NCI-H446 (cell line): ENCODE results near the gene CACNG5.
"Not testable (repeated sequence)": the region's sequence is repeated elsewhere in the genome, so short reads cannot be mapped to it uniquely, and the experiment has no call there.

ENCODE experiments used
- DNase-seq, 2 experiments: peaks; one replicate each; lab custom pipeline; 2025; lab: John Stamatoyannopoulos, UW

The CACNG5 gene

DNA sequence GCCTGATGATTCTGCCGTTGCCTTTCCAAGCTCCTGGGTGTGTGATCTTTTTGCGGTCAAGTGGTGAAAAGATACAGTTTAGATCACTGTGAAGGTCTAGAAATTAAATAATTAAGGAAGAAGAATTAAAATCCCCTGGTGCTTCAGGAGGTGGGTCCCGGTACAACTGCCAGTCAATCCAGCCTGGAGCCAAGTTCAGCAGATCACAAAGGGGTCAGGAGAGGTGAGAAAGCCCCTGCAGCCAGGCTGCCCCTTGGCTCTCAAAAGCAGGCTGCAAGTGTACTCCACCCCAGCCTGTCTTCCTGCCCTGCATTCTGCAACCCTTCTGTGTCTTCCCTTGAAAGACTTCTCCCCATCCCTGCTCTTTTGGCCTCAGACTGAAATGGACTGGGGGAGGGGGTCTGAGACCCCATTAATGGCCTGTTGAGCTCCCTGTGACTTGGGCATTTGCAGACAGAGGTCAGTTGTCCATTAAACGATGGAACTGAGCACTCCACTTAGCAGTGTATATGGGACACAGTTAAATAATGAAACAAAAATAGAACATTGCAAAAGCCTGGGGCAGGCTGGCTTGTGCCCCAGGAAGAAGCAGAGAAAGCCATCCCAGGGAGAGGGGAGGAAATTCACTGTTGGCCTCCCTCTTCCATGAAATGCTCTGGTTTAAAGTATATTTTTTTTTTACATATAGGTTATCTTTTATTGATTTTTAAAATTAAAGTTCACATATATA is 15.1 kb downstream of the CACNG5 start:
- DNase-seq: no peak

DNA sequence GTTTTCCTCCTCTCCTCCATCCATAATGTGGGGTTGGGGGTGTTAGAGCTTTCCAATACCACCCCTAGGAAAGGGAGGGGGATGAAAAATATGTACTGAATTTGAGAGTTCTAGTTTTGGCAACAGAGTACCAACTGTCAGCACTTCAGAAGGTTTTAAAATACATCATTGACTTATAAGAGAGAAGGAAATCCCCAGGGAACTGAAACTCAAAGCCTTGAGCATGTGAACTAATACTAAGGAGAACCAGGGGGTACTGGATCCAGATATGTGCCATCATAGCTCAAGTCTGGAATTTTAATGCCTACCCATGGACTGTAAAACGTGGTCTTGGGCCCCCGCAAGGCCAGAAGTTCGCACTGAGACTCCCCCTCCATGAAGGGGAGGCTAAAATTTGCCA is 15.8 kb downstream of the CACNG5 start:
- DNase-seq: no peak

DNA sequence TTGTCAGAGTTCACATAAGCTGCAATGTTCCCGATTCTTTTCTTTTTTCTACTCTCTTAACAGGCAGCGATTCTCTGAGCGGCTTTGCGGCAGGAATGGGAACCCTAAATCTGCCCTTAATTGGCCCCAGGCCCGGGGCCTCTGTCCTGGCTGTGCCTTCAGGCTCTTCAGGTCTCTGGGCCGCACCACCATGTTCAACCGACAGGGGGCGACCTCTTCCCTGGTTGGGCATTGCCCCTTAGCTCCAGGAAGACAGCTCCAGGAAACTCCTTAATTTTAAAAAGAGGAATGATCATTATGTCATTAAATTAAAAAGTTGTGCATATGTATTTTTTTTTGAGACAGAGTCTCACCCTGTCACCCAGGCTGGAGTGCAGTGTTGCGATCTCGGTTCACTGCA is 20.3 kb downstream of the CACNG5 start:
- DNase-seq: no peak

DNA sequence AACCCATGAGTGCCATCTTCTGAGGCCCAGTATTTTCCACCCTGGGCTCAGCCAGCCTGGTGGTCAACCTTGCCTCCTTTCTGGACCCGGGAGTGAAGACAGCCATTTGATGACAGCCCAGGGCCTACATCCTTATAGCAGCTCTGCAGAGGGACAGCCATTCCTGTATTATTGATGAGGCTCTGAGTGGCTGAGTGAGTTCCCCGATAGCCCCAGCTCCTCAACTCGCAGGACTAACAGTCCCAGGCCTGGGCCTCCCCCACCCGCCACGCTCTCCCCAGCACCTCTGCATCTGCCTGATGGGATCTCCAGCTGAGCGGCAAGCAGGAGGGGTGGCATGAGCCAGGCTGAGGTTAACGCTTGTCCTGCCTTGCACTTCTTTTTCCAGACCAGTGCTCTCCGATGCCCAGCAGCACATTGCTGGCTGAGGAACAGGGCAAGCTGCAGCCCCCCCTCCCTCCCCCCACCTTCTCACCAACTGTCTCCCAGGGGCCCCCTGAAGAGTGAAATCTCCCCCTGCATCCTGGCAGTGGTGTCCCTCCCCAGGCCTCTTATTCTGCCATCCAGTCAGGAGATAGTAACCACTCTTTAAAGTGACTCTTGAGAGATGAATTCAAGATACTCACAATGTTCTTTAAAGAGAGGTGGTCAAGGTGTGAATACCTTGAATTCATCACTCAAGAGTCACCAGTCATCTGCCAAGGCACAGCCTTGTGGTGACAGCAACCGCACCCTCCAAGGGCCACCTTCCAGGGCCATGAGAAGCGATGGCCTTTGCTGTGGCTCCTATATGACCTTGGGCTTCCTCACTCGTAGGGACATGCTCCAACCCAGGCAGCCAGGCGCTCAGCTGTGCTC is 23.5 kb downstream of the CACNG5 start:
- DNase-seq: no peak

DNA sequence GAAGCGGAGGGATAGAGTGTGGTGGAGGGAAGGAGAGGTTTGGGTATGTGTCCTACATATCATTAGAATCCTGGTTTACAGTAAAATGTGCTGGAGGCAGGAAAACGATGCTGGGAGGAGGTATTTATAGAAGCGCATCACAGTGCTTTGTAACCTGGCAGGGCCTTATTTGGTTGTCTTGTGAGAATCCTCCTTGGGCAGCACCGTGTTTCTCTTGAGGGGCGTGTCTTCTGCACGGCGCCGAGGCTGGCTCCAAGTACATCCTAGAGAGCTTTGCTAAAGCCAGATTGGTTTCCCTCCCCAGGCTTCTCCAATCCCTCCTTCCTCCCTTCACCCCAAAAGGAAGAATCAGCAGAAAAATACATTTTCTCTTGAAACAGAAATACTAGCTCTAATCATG is 24.4 kb downstream of the CACNG5 start:
- no peak for DNase-seq

DNA sequence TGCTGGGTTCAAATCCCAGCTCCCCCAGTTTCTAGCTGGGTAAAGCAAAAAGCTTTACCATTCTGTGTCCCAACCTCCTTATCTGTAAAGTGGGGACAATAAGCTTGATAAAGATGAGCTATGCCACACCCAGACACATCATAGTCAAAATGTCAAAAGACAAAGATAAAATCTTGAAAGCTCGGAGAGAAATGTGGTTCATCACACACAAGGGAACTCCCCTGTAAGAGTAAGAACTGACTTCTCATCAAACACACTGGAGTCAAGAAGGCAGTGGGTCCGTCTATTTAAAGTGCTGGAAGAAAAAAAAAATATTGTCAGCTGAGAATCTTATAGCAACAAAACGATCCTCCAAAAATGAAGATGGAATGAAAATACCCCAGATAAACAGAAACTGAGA is 25.3 kb downstream of the CACNG5 start:
- DNase-seq: no peak

DNA sequence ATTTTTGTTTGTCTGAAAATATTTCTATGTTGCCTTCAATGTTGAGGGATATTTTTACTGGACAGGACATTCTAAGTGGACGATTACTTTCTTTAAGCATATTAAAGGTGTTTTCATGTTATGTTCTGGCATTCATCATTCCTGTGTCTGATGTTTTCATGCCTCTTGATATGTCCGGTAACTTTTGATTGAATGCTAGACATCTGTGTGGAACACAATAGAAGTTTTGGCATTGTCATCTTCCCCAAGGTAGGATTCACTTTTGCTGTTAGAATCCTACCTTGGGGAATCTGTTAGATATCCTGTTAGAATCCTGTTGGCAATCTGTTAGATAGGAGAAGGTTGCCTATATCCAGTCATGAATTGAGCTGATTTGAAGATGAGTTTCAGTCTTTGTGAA is 28.9 kb downstream of the CACNG5 start:
- no peak for DNase-seq

DNA sequence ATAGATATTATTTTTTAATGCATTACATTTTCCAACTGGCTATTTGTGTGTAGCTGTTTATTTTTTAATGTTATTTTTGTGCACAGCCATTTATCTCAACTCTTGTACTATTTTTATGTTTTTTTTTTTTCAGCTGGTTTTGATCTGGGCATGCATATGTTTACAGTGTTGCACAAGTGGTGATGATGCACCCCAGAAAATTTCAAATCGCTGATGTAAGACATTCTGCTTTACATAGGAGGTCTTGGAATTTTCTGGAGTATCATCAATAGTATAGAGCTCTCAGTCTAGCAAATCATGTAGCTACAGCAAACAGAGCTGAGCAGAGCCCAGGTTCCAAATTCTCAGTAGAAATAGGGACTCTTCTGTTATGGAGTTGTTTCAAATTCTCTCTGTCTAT is 30.2 kb downstream of the CACNG5 start:
- no peak for DNase-seq

DNA sequence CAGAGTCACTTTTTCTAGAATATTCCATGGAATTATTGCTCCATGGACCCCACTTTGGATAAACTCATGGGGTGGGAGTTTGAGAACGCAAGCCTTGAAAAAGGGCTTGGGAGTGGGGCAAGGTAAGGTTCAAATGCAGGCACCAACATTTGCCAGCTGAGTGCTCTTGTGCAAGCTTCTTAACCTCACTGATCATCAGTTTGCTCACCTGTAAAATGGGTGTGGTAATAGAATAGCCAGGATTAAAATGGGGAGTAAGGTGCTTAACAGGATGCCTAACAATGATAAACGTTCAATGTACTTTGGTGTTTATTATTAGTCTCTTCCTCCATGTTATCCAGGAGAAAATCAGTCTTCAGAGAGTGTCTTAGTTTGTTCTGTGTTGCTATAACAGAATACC is 39.0 kb downstream of the CACNG5 start:
- DNase-seq: no peak

DNA sequence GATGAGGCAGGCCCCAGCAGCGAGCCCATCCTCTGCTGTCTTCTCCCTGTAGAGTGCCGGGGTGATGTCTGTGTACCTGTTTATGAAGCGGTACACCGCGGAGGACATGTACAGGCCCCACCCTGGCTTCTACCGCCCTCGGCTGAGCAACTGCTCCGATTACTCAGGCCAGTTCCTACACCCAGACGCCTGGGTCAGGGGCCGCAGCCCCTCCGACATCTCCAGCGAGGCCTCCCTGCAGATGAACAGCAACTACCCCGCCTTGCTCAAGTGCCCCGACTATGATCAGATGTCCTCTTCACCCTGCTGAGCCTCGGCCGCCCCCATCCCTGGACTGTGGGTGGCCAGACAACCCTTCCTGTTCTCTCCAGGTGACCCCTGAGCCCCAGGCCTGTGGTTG is 50.0 kb downstream of the CACNG5 start:
- no peak for DNase-seq

DNA sequence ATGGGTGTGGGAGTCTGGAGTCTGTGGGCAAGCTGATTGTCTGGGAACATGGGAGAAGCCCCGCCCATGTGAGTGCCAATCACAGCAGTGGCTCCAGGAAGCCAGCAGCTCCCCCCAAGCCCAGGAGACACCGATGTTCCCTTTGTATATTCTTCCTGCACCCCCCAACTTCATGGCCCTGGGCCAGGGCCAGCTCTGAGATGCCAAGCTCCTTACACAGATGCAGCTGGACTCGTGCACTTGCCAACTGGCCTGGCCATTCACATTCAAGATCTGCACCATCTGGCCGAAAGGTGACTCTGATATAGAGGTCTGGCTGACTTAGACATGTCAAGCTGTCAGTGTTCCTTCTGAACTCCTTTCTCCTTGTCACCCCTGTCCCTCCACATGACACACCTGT is 50.5 kb downstream of the CACNG5 start:
- peak in 1 of 2 experiments; percentile 61 for DNase-seq

DNA sequence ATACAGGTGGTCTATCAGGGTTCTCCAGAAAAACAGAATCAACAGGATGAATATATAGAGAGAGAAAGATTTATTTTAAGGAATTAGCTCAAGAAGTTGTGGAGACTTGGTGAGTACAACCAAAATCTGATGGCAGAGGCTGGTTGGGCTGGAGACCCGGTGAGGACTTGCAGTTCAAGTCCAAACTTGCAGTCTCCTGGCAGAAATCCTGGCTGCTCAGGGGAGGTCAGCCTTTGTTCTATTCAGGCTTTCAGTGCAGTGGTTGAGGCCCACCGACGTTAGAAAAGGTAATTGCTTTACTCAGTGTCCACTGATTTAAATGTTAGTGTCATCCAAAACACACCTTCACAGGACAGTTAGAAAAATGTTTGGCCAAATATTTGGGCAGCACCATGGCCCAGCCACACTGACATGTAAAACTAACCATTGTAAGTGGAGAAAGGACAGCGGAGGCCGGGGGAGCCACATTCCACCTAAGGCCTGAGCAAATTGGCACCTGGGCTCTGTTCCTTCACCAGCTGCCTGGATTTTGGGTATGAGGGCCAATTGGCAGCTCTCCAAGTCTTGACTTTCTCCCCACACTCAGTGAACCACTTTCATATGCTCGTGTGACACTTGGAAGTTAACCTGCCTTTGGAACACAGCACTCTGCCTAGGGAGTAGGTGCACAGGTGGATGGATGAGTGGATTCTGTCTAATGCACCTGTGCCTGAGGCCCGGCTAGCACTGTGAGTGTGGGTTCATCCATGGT is 54.7 kb downstream of the CACNG5 start:
- DNase-seq: no peak

DNA sequence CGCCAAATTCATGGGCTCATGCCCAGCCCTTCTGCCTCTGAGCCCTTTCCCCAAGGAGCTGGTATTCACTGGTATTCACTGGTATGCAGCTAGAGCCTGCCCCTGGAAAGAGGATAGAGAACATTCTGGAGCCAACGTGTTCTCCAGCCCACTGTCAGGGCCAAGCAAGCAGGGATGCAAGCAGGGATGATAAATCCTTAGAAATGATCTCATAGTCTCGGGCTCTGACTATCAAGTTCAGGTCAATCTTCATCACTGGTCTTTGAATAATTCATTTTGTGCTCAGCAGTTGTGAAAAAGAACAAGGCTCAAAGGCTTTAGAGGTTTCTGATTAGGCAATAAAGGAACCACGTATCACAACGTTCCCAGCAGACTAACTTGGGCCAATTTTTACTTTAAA is 57.3 kb downstream of the CACNG5 start:
- no peak for DNase-seq

DNA sequence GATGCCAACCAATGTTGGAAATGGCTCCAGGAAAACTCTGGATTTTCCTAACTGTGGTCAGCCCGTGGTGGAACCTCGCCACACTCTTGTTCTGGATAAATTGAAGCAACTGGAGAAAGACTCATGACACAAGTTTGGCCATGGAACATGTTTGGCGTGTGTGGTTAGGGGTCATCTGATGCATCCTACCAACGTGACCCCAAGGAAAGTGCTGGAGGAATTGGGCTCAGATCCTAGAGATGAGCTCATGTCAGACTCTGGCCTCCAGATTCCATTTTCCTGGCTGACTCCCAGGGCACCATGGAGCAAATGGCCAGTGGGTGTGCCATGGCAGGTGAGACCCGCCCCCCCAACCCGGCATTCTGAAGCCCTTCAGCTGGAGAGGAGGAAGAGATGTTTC is 58.5 kb downstream of the CACNG5 start:
- no peak for DNase-seq

DNA sequence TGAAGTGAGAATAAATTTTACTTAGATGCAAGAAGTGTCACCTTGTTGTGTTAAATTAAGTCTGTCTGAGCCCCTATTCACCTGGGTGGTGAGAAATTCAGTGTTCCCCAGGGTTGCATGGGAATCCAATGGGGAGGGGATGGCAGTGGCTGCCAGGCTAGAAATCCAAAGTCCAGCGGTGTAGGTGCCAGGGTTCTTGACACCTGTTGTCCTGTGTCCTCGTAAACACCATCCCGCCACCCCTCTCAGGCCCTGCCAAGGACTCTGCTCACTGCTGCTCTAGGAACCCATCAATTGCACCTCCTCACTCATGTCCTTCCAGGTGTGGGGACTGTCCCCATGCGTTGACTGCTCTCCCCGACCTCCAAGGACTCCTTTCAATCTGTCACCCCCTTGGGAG is 58.9 kb downstream of the CACNG5 start:
- DNase-seq: no peak

DNA sequence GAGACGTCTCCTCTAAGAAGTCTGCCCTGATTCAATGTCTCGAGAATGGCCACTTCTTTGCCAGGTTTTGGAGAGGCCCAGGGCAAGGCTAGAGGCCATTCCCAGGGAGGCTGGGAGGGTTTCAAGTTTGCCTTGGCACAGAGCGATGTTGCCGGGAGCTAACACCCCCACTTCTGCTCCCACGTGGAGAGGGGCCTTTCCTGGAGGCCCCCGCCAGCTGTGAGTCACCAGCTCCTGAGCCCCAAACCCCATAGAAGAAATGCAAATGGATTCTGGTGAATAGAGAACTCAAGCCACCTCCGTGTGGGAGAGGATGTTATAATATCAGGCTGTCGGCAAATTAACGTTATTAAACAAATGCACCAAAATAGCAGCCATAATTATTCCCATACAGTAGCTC is 62.2 kb downstream of the CACNG5 start:
- no peak for DNase-seq

DNA sequence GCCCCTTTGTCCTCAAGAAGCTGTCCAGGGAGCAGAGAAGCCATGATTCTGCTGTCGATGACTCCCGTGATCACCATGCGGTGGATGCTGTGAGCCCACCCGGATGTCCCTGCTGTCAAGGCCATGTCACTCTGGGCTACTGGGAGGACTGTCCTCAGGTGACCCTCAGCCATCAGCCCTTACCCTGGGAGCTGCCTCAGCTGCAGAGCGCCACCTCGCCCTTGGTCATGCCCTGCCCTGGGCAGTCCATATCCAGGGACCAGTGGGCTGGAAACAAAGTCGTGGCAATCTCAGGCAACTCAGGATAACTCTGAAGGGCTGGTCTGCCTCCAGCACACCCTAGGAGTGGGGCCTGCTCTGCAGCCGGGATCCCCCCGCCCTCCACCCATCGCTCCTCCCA is 63.6 kb downstream of the CACNG5 start:
- no peak for DNase-seq

DNA sequence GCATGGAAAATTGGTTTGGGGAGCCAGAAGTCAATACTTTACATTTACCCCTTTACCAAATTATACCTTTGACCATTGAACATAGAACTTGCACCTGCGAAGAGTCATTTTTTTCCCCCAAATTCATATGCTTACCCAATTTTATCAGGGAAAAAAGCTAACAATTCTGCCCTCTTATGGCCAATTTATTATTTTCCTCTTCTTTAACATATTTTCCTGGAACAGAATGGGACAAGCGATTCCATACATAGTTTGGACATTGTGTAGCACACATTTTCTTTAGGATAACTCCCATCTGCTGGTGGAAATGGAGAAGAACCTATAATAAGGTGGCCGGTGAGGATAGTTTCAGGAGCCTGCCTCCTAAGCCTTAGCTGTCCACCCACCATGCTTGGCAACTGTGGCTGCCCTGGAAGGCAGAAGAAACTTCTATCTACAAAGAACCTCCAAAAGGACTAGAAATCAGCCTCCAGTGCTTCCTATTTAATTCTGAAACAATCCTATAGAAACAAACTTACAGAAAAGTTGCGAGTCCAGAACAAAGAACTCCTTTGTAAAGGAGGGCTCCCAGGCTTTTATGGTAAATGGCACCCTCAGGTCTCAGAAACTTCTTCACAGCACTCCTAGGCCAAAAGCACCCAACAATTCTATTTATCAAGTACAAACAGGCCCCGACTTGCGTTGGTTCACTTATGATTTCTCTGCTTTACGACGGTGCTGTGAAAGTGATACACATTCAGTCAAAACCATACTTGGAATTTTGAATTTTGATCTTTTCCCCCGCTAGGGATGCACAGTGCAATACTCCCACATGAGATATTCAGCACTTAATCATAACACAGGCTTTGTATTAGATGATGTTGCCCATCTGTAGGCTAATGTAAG is 65.5 kb downstream of the CACNG5 start:
- peak in 1 of 2 experiments; percentile 25 for DNase-seq

DNA sequence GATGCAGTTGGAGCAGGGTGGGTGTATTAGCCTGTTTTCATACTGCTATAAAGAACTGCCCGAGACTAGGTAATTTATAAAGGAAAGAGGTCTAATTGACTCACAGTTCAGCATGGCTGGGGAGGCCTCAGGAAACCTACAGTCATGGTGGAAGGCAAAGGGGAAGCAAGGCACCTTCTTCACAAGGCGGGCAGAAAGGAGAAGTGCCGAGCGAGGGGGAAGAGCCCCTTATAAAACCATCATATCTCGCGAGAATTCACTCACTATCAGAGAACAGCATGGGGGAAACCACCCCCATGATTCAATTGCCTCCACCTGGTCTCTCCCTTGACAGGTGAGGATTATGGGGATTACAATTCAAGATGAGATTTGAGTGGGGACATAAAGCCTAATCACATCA is 68.4 kb downstream of the CACNG5 start:
- DNase-seq: not testable (repeated sequence)

DNA sequence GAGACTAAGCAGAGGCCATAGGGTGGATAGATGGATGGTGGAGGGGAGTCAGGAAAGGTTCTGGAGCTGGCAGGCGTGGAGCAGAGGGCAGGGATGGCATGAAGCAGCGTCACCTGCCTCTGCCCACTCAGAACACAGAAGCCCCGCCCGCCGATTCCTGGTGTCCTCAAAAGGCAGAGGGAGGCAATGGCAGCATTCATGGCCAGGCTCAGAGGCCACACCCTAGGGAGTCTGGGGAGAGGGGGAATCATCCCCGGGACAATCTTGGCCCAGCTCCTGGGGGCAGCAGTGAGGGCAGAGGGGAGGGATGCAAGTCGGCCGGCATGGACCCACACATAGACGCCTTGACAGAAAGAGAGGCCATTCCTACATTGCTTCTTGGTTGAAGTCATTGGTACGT is 68.9 kb downstream of the CACNG5 start:
- DNase-seq: no peak

DNA sequence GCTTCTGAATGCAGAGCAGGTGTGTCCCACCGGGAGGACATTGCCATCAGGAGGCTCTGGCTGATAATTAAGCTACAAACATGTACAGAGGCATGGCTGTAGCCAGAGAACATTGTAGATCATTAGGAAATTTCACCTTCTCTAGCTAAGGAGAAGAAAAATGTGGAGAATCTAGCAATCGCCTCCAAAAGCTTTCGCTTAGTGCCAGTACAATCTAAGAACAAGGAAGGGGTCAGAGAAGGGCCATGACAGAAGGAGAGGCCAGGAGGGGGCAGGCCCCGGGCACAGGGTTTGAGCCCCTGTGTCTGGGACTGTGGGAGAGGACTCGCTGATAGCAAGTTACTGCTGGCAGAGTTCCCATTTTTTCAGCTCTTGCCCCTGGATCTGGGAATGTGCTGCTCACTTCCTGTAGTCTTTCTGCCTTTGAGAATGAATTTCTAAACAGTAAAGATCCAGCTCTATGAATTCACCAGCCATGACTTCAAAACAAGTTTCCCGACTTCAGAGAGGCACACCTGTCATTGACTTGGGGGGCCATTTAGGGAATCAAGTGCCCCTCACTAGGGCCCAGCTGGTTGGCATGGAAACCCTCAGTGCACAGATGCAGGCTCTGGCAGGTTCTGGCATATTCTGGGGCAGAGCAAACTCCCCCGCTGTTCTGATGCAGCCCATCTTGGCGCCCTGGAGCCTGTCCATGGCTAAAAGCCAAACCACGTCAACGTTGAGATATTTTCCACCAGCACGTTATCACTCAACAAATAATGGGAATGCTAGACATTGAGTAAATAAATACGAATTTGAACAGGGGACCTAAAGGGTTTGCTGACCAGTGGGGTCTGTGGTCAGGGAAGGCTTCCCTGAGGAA is 70.1 kb downstream of the CACNG5 start:
- DNase-seq: peak; percentile 76 to 91
